K562 (cell line): ENCODE measurements around the gene LMNTD2. TPM values are rescaled to one million over a fixed set of nuclear protein-coding genes. Genes with fewer than 3 reads are reported as not detected.

Source experiments
- ATAC-seq: fragments of 200-7000 bp; cut with Tn5 transposase; 3 replicates; pipeline ENCODE4 v1.9.1; 2020; ENCODE audit warnings: moderate library complexity
- BruUV-seq: library from RNA; stranded (reverse); fragments of 400-500 nt; replicated peaks from 2 replicates; lab custom pipeline; 2021; lab: Mats Ljungman, UMichigan
- CTCF ChIA-PET: fragments of 300-600 bp; formaldehyde crosslinking; extraction: SDS; loops from one replicate; lab custom pipeline; 2021; ENCODE audit warnings: low intra/inter-chr PET ratio; lab: Yijun Ruan, JAX
- POLR2A ChIA-PET: fragments of 300-600, 350-650 bp; sonication (Branson Sonifier 250); formaldehyde crosslinking; extraction: SDS; loops from one replicate; lab custom pipeline; 2021; ENCODE audit warnings: antibody characterized with exemption, inconsistent platforms; lab: Yijun Ruan, JAX
- DNase-seq, 4 experiments: peaks; one replicate each; pipeline versions ENCODE4 v3.0.0 to v3.0.0-alpha.2; 2011 to 2018; ENCODE audit warnings: low spot score in 3 of 4, mixed read lengths in 3 of 4; ENCODE audit errors: extremely low read depth in 1 of 4
- FAIRE-seq: peaks from 2 replicates; lab custom pipeline; 2011; peaks lifted over from hg19 to GRCh38; lab: Jason Lieb, UNC
- H2AFZ ChIP-seq: 2 replicates; pipeline ENCODE4 v1.6.0; 2011; ENCODE audit warnings: low read depth, low read length, control low read depth, inconsistent platforms
- H3K27ac ChIP-seq: fragments of 200-600 bp; 3 replicates; pipeline ENCODE4 v1.8.0; 2011; ENCODE audit warnings: low read depth, mild to moderate bottlenecking, control low read depth, inconsistent platforms, low read length, moderate library complexity, mixed read lengths; ENCODE audit errors: extremely low read depth
- H3K27me3 ChIP-seq, 2 experiments: fragments of 300-600 bp in 1 of 2; 2 replicates in 1 of 2; 3 replicates in 1 of 2; pipeline versions ENCODE4 v1.6.0 to v1.8.0; 2011; ENCODE audit warnings: inconsistent platforms in 2 of 2, low read length in 2 of 2, mild to moderate bottlenecking in 1 of 2, mixed read lengths in 1 of 2, moderate library complexity in 1 of 2; ENCODE audit not compliant: control insufficient read depth in 2 of 2, insufficient read depth in 2 of 2
- H3K36me3 ChIP-seq: fragments of 300-600 bp; 3 replicates; pipeline ENCODE4 v1.8.0; 2011; ENCODE audit warnings: mild to moderate bottlenecking, low read length, inconsistent platforms; ENCODE audit not compliant: control insufficient read depth, insufficient read depth
- H3K4me1 ChIP-seq, 2 experiments: fragments of 200-600 bp in 1 of 2; replicated peaks in 1 of 2; 2 replicates in 1 of 2; 3 replicates in 1 of 2; pipeline versions ENCODE4 v1.5.1 to v1.8.0; 2011; ENCODE audit warnings: inconsistent platforms in 2 of 2, low read length in 2 of 2, mild to moderate bottlenecking in 1 of 2, mixed read lengths in 1 of 2, moderate library complexity in 1 of 2; ENCODE audit not compliant: control insufficient read depth in 2 of 2, insufficient read depth in 2 of 2
- H3K4me2 ChIP-seq: 2 replicates; pipeline ENCODE4 v1.6.1; 2011; ENCODE audit warnings: low read length, control low read depth, inconsistent platforms, mixed read lengths; ENCODE audit not compliant: insufficient read depth
- H3K4me3 ChIP-seq: fragments of 200-600 bp; sonication (generic), shearing (Covaris generic); 2 replicates; pipeline ENCODE4 v1.5.1; 2016; ENCODE audit warnings: control low read depth, inconsistent platforms
- H3K79me2 ChIP-seq: fragments of 200-600 bp; 3 replicates; pipeline ENCODE4 v1.8.0; 2011; ENCODE audit warnings: low read length, inconsistent platforms; ENCODE audit not compliant: control insufficient read depth, insufficient read depth
- H3K9ac ChIP-seq, 2 experiments: 2 replicates each; pipeline versions ENCODE4 v1.6.0 to v1.6.1; 2011; ENCODE audit warnings: low read depth in 2 of 2, low read length in 2 of 2, control low read depth in 1 of 2, inconsistent platforms in 1 of 2, mild to moderate bottlenecking in 1 of 2, mixed read lengths in 1 of 2; ENCODE audit not compliant: insufficient read depth in 1 of 2
- H3K9me1 ChIP-seq: one replicate; pipeline ENCODE4 v1.6.0; 2011; ENCODE audit warnings: inconsistent platforms, mild to moderate bottlenecking, low read length, moderate library complexity; ENCODE audit not compliant: control insufficient read depth, insufficient read depth
- H3K9me3 ChIP-seq: replicated peaks from 2 replicates; pipeline ENCODE4 v1.5.1; 2011; ENCODE audit warnings: low read depth, low read length, inconsistent platforms; ENCODE audit not compliant: control insufficient read depth, insufficient read depth
- H4K20me1 ChIP-seq: replicated peaks from 2 replicates; pipeline ENCODE4 v1.6.1; 2011; ENCODE audit warnings: low read length, inconsistent platforms, mixed read lengths; ENCODE audit not compliant: control insufficient read depth, insufficient read depth
- DDX20 ChIP-seq: fragments of 450-650 bp; IDR thresholded peaks from 2 replicates; pipeline ENCODE4 v1.6.1; 2016; ENCODE audit warnings: missing genetic modification characterization, low read depth, mild to moderate bottlenecking, missing compliant biosample characterization, moderate library complexity
- MNT ChIP-seq, 2 experiments: fragments of 450-650 bp; conservative IDR thresholded peaks; 2 replicates each; pipeline ENCODE4 v1.6.1; 2017; ENCODE audit warnings: mild to moderate bottlenecking in 2 of 2, moderate library complexity in 2 of 2
- PRDM10 ChIP-seq: fragments of 450-650 bp; IDR thresholded peaks from 2 replicates; pipeline ENCODE4 v1.6.1; 2018; ENCODE audit not compliant: partially characterized antibody
- TBP ChIP-seq: optimal IDR thresholded peaks from 2 replicates; pipeline ENCODE3; 2011; ENCODE audit warnings: low read depth, low read length, improper control_type of control experiment
- UBTF ChIP-seq, 2 experiments: IDR thresholded peaks; 2 replicates each; pipeline ENCODE4 v1.6.1; 2012; ENCODE audit warnings: improper control_type of control experiment in 2 of 2, low read depth in 2 of 2, low read length in 2 of 2, borderline replicate concordance in 1 of 2
- ZNF140 ChIP-seq: fragments of 250-450 bp; sonication (Bioruptor Pico); IDR thresholded peaks from 2 replicates; pipeline ENCODE4 v1.8.0; 2021; ENCODE audit warnings: moderate library complexity, mild to moderate bottlenecking, inconsistent platforms
- ZNF592 ChIP-seq: fragments of 450-650 bp; IDR thresholded peaks from 2 replicates; pipeline ENCODE4 v1.6.1; 2017; ENCODE audit warnings: antibody characterized with exemption, mild to moderate bottlenecking
- WGBS: fragments of 100-300 bp; shearing (Covaris generic); methylation state at CpG from one replicate; pipeline ENCODE4 v1.1.6; 2016; ENCODE audit warnings: low coverage, mixed read lengths; ENCODE audit not compliant: insufficient coverage; ENCODE audit errors: missing lambda C conversion rate; 5-methylcytosine and 5-hydroxymethylcytosine counted together
- in situ Hi-C: fragments of 300-500 bp; cut with MboI; formaldehyde crosslinking; loops from 4 replicates; pipeline ENCODE4 v1.15.0; 2018; ENCODE audit warnings: inconsistent platforms, mixed read lengths
- intact Hi-C: fragments of 100-400 bp; cut with micrococcal nuclease; formaldehyde crosslinking; loops from 2 replicates; pipeline ENCODE4 v1.14.2; 2022
- polyA plus RNA-seq, 8 experiments: library from polyadenylated mRNA; depleted of rRNA in 4 of 8; stranded (reverse) in 5 of 8; unstranded in 3 of 8; fragments of >200 nt; fragmentation: Nextera tagmentation in 2 of 8; fragmentation: Illumina TruSeq in 1 of 8; extraction: Ambion mirVana in 2 of 8; extraction: Trizol in 1 of 8; gene quantifications; 2 replicates each; pipeline versions ENCODE4 v1.2.1 to v1.2.3, GENCODE V29; 2011 to 2014; ENCODE audit warnings: inconsistent platforms in 1 of 8, missing spikeins in 1 of 8
- total RNA-seq, 7 experiments: library from RNA; depleted of rRNA in 6 of 7; stranded (reverse); fragments of >200 nt in 6 of 7; fragmentation: Illumina TruSeq in 2 of 7; extraction: Trizol in 2 of 7; gene quantifications; 2 replicates each; pipeline versions ENCODE4 v1.2.1 to v1.2.3, GENCODE V29; 2011 to 2021; ENCODE audit warnings: low replicate concordance in 1 of 7

The LMNTD2 gene
- total and polyA plus RNA-seq, 9 of the 15 experiments (the other 6 are each of a cell fraction or from before 2014, with no cell fraction given): 0.48 to 4.2 (median 1.5) TPM; not detected in 3

- WGBS: 30% methylated on average over 24 of the region's 36 CpGs
- H4K20me1 ChIP-seq: no peaks in the 10 kb centered on the region
- in situ Hi-C loops: no loop called here
- CTCF ChIA-PET: interaction anchor here (0.7 kb wide), 1 partner anchor 130 kb away, joined by 4 read pairs; no protein-coding TSS in a partner anchor
- peaks cover 33% of the 10 kb centered on the region for H3K79me2 ChIP-seq
- H3K36me3 ChIP-seq: peaks cover 10% of the 10 kb centered on the region; the same call in 2 of the 3 replicates
- H2AFZ ChIP-seq: 0 out of 2 replicates have a peak overlapping the region, but pooled peaks have one; percentile 63
- ATAC-seq (no peak), FAIRE-seq (no peak), DNase-seq (peak in 1 of 4 experiments; percentile 43)
- peak overlapping the region; percentile 82 for H3K27ac ChIP-seq
- BruUV-seq: TSS peak; percentile 90
- H3K9me1 ChIP-seq: no peaks in the 10 kb centered on the region
- POLR2A ChIA-PET: interaction anchor here (0.6 to 1.4 kb wide), 6 partner anchors 8 to 247 kb away, joined by 3 to 5 read pairs (median 4); no protein-coding TSS in a partner anchor
- intact Hi-C loops: loop anchor here (10.0 kb wide), 1 partner anchor 225 kb away; the partner anchor contains the start of genes CEND1 and SLC25A22
- peak overlapping the region; percentile 84 for H3K4me3 ChIP-seq
- peak overlapping the region; percentile 83 to 96 for H3K9ac ChIP-seq
- H3K4me1 ChIP-seq: peaks cover 35 to 66% of the 10 kb centered on the region in 2 experiments
- H3K9me3 ChIP-seq: no peaks in the 10 kb centered on the region
- no peaks in the 10 kb centered on the region for H3K27me3 ChIP-seq
- peak overlapping the region; percentile 74 for H3K4me2 ChIP-seq
- no peak for TF ChIP-seq MNT (conservative IDR thresholded peaks at IDR 0.05)
- TF ChIP-seq TBP: no peak
- peak; percentile 18 for TF ChIP-seq PRDM10
- 0 out of 2 replicates have a peak, but pooled peaks have one; percentile 12 for TF ChIP-seq ZNF592
- no peak for TF ChIP-seq DDX20 (tag)
- no peak for TF ChIP-seq UBTF (IDR thresholded peaks at IDR 0.05; ENCODE audit: borderline replicate concordance in 1 of 2, low read depth in 2 of 2, low read length in 2 of 2)
- no peak for TF ChIP-seq ZNF140
Observed at GRCh38 chr11:569158-569885, 8.8 kb upstream of the LMNTD2 start.
